ENCODE measurements around the gene MAJIN.
A peak's percentile ranks its signal among the peaks of the same experiment; 100 is the strongest.

MAJIN gene

DNA sequence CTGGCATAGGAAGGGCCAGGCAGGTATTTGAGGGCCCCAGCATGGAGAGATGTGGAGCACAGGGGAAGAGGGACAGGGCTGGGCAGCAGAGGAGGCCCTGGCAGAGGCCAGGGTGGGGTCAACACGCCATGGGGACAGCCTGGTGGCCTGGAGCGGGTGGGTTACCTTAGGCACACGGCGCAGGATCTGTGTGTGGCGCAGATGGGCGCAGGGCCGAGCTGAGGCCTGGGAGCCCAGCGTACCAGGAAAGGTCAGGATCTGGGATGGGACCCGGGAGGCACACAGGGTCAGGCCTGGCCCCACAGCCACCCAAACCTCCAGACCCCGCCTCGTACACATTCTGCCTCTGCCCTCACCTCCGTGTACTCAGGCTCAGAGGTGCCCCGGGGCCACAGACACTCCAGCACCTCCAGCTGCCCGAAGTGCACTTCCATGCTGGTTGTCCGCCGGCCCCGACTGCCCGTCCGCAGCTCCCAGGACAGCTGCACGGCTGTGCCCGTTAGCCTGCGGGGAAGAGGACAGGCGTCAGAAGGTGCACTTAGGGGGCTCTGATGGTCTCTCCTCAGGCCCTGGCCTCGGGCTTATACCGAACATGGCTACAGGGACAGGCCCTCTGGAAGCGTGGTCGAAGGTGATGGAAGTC, 61.3 kb downstream of the MAJIN start:
- no peak for DNase-seq

DNA sequence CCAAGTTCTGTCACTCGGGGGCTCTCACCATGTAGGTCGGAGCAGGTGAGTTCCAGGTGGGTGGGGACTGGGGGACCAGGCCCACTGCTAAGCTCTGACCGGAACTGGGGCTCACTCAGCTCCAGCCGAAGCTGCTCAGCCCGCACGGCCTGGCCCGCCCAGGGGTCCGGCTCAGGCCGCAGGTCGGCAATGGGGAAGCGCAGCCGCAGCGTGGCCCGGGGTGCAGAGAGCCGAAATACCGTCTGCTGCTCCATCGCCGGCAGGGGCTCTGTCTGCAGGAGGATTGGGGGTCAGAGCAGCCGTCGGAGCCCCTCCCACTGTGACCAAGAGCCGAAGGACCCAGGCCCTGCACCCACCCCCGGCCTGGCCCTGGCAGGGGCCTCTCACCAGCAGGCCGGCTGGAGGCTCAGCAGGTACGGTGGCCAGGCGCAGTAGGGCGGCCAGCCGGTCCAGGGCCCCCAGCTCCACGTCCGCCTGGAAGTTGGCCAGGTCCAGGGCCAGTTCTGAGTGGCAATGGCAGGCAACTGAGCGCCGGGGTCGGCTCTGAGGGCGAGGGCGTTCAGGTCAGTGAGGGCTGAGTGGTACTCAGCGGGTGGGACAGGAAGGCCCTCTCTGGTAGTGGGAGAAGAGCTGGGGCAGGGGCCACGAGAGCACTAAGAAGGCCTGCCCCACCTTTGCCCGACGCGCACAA, 62.1 kb downstream of the MAJIN start:
- no peak for DNase-seq

DNA sequence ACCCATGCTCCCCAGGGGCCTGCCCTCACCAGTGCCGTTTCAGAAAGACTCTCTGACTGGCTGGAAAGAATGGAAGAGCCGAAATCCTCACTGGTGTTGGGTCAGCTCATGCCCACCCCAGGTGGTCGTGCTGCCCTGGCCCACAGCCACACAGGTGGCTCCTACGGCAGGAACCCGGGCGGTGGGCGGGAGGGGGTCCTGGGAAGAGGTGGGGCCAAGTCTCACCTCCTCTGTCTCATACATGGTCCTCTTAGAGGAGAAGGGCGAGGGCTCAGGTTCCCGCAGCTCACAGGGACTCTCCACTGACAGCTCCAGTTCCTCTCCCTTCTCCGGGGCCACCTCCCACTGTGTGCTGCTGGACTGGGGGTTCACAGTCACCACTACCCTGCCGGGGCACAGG, 63.1 kb downstream of the MAJIN start:
- DNase-seq = no peak

DNA sequence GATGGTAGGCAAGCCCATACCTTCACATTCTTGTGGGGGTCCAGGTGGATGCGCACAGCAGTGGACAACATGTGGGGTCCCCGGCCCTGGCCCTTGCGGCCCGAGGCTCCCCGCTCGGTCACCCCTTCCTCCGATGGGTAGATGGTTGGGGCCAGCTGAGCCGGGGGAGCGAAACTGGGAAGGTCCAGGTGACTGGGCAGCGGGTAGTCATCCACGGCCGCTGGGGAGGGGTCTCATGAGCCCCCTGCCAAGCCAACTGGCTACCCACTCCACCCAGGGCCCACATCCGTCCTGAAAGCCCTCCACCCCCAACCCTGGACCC, 65.6 kb downstream of the MAJIN start:
- no peak for DNase-seq

DNA sequence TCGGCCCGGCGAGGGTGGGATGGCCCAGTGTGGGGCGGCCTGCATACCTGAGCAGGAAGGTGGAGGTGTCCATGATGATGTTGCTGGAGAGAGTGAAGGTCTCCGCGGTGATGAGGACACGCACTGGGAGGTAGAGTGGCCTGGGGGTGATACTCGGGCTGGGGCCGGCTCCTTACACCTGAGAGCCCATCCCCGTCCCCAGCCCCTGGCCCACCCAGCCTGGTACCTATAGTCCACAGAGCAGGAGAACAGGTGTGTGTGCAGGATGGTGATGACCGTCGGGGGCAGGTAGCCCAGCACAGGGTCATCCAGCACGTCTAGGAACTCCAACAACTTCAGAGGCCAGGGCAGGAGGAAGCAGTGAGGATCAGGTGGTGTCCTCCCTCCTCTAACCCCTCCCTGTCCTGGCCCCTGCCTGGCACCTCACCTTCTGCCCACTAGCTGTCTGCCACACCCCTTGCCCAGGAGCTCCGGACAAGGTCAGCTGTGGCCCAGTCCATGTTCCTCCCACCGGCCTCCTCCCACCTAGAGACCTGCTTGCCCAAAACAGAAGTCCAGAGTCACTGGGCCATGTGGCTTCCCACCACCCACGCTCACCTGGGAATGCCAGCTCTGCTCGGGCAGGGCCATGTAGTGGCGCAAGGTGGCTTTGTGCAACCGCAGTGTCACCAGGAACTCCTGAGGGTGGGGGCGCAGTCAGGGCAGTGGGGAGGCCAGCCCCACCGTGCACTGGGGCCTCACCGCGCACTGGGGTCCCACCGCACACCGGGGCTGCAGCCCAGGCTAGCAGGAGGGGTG, 66.2 kb downstream of the MAJIN start:
- no peak for DNase-seq

DNA sequence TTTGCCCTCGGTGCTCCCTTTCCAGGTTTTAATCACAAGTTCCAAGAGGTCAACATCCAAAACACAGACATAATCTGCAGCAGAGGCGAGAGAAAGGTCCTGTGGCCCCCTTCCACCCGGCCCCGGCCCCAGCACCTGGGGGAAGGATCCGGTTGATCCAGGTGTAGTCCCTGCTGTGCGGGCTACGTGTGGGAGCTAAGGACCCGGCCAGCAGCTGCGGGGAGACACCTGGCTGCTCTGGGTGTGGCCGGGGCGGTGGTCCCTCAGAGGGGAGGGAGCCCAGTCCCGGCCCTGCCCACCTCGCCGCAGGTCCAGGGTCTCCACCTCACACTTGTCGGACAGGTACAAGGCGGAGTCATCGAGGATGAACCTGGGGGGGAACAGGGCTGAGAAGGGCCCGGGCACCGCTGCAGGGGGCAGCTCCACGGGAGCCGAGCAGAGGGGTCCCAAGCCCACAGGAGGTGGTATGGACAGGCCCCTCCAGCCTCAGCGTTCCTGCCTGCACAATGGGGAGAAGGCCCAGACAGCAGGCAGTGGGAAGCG, 68.5 kb downstream of the MAJIN start:
- DNase-seq = no peak

DNA sequence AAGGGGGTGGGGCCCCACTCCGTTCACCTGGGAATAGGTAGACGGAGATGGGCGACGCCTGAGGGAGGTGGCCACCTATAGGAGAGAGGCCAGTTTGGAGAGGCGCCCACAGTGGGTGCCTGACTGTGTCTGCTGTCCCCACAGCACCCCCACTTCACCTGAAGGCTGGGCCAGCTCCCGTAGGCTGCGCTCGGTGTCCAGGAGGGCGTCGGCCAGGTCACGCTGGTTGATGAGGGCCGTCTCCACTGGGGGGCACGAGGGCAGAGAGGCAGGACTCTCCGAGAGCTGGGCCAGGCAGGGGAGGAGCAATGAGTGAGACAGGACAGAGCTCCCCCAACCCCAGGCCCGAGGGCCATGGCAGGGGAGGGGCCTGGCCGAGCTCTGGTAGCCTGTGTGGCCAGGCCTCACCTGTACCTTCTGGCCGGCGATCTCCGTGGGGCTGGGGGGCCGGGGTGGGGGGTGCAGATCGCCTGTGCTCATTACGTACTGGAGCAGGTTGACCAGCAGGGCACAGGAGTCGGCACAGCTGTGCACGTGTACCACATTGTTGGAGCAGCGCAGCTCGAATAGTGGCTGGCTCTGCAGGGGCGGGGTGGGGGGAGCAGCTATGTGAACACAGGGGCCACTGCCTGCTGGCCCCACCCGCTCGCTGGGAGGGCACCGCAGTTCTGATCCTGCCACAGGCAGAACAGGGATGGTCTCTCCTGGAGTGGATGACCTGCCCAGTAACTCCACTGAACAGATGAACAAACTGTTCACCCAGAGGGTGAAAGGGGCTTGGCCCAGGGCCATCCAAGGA, 69.6 kb downstream of the MAJIN start:
- no peak for DNase-seq

DNA sequence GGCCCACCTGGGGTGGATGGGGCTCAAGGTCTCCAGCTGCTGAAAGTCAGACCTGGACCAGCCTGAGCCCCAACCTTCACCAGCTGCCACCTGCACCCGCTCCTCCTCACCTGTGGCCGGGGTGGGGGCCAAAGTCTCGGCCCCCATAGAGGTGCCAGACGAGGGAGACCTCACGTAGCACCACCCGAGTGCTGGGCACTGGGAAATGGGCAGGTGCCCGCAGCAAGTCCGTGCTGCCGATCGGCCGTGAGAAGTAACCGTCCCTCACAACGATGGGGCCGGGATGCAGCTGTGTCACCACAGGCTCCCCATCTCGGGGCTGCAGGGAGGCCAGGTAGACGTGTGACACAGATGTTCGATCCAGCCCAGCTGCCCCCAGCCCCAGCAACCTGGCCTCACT, 71.1 kb downstream of the MAJIN start:
- no peak for DNase-seq

DNA sequence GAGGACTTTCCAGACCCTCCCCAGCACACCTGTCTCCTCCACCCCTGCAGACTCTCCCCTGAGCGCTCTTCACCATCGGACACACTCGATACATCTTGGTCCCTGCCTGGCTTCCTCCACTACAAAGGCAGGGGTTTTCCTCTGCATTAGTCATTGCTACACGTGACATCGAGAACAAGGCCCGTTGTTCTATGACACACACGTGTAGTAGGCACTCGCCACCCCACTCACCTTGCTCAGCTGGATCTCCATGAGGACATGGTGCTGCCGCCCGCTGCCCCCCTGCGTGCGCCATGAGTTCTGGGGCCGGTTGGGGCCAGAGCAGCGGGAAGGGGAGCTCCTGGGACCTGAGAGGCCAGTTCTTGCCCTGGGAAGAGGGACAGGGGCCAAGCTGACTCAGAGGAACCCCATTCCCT, 71.6 kb downstream of the MAJIN start:
- no peak for DNase-seq

DNA sequence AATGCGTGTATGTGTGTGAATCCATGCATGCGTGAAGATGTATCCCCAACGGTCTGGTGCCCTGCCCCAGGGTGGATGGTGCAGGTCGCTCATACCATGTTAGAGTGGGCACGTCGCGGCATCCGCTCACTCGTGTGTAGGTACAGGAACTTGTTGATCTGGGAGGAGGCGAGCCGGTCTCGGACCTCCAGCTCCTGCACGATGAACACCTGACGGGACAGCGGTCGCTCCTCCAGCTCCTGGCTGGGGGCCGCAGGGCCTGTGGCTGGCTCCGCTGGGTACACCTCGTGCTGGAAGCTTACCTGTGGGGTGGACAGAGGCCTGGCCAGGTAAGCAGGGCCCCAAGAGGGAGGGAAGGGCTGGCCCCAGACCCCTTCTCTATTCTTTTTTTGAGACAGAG, 73.4 kb downstream of the MAJIN start:
- no peak for DNase-seq

DNA sequence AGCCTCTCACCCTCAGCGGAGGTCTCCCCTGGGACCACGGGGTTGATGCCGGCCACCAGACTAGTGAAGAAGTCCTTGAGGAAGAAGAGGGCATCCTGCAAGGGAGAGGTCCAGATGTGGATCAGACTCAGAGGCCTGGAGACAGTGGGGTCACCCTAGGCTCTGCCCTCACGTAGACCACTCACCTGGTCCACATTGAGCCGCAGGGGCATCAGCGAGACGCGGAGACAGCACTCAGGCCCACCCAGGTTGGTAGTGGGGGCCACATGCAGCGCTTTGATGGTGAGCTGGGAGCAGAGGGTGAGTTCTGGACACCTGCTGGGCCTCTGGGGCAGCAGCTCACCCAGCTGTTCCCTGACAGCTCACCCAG, 73.8 kb downstream of the MAJIN start:
- DNase-seq = no peak

DNA sequence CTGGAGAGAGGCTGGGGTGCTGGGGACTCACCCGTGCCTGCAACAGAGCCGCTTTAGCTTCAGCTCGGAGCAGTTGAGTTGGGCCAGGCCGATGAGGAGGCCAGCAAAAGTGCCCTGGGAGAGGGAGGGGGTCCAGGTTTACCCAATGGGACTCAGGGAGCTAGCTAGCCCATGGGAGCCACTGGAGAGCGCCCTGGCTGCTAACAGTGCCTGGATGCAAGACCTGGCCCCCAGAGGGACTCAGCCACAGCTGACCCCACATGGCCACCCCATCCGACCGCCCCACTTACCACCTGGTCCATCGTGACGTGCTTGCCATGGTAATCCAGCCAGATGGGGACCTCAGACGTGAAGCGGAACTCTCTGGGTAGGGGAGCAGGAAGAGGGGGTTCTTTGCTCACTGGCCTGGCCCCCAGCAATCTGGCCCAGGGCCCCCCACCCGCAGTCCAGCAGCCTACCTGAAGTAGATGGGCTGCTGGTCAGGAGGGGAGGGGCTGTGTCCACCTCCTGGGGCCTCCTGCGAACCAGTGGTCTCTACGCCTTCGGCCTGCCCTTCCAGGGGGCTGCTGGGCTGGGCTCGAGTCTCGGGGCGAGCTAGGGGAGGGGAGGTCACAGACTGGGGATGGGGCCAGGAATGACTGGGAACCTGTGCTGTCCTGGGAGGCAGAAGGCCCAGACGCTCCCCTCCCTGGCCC, 74.4 kb downstream of the MAJIN start:
- no peak for DNase-seq

DNA sequence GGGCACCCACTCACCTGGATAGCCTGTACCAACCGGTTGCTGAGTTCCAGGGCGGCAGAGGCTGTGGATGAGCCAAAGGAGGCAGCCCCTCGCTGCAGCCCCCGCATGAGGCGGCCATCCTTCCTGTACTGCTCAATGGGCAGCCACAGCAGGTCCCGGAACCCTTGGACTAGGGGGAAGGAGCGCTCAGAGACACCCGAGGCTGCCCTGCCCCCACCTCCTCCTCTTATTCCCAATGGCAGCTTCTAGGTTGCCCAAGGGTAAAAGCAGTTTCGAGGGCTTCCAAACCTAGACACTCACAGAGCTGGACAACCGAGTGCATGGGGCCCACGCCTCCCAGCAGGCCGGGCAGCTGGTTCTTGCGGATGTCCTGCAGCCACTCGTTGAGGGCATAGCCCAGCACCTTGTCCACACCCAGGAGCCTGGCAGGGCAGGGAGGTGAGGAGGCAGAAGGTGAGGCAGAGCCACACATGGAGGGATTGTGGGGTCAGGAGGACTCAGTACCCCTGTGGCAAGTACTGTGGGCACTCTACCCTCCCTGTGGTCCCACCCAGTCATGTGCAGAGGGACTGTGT, 75.4 kb downstream of the MAJIN start:
- no peak for DNase-seq

DNA sequence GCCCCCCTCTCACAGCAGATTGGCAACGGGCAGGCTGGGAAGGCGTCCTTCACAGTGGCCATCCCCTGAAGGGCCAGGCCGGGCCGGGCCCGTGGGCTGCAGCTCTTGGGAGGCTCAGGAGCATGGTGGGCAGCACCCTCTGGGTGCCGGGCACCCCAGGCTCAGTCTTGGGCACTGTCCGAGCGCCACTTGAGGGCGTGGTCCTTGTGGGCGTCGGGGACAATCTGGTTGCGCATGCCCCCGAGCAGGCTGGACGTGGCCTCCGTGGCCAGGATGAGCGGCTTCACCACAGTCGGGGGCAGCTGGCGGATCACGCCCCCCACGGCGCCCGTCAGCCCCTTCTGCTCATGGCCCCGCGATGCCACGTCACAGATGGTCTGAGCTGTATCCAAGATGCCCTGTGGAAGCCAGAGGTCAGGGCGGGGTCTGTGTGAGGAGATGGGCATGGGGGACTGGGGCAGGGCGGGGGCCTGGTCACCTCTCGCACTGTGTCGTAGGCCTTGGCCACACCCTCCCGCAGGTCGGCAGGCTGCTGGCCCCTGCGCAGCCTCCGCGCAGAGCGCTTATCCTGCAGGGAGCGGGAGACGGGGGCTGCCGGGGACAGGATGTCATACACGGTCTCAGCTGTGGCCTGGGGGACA, 77.0 kb downstream of the MAJIN start:
- DNase-seq = no peak

DNA sequence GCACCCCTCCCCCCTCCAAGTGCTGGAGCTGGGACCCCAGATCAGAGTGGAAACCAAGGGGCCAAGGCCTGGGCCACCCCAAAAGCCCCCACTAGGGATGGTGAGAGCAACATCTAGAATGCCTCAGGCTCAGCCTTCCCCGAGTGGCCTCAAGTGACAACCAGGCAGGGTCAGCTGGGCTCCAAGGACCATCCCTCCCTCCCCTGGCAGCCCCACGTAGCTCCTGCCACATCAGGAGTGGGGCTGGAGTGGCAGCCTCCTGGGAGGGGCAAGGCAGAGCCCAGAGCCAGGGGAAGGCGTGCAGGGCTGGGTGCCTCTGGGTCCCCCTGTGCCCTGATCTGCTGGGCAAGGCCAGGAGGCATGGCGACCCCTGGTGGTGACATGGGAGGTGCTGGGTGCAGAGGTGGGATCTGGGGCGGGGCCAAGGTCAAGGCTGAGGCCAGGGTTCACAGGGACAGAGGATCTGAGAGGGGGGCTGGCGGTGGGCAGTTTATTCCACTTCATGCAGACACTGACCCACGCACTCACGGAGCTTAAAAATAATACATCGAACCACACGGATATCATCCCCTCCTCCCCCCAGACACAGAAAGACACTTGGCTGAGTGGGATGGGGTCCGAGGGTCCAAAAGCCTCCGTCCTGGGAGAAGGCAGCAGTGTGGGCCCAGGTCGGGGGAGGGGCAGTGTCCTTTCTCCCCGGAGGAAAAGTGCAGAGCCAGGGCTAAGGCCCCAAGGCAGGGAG, 77.7 kb downstream of the MAJIN start:
- peak; percentile 54 for DNase-seq

DNA sequence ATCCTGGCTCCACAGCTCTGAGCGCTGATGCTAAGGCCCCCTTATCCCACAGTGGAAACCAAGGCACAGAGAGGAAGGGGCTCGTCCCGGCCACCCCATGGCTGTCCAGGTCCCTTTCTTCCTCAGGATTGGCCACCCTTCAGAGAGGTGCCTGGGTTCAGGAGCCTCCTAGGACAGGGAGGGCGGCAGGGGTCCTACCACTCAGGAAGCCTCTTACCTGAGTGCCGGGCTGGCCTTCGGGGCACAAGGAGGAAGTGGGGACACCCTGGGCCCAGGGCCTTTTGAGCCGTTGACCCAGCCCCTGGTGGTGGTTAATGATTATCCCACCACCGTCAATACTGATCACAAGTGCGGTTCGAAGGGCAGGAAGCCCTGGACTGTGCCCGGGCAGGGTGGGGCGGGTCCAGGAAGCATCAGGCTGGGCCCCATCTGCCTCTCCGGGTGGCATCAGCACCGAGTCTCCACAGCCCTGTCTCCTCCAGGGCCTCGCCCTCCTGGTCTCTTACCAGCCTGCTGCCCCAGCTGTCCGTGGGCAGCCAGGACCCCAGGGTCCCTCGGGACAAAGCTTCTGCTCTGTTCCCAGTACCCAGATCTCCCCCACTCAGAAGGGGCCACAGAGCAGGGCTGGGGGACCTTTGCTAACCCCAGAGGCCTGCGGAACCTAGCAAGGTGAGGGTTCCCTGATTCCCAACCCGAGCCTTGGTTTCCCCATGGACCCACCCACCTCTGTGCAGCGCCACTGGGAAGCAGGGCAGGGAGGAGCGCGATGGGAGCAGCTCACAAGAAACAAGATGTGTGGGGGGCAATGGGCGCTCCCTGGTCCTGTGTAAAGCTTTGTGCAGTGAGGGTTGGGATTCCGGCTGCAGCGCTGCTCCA, 78.5 kb downstream of the MAJIN start:
- DNase-seq = no peak

DNA sequence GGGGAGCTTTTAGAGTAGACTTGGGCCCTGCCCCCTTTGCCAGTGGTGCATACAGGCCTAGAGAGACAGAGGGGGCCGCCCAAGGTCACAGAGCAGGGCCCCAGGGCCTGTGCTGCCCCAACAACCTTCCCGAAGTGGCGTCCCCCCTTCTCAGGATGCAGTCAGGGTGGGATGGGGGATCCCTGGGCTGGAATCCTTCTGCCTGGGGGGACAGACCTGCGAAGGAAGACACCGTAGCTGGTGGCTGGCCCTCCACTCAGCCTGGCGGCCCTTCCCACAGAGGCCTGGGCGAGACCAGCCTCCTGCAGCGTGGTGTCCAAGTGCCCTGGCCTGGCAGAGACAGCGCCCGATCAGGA, 79.1 kb downstream of the MAJIN start:
- DNase-seq = no peak

DNA sequence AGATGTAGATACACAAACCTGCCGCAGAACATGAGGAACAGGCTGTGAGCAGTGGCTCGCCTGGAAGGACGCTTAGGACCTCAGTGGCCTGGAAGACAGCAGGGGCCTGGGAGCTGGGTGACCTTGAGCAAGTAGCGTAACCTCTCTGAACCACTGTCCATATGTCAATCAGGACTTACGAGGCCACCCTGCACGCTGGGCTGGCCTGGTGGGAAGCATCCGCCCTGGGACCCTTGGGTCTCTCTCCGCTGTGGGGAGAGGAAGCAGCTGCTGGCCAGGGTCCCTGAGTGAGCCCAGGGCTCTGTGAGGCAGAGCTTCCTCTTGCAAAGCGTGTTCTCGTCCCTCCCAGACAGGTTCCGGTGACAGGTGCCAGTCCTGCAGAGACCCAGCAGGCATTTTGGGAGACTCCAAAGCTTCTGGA, 79.5 kb downstream of the MAJIN start:
- no peak for DNase-seq

DNA sequence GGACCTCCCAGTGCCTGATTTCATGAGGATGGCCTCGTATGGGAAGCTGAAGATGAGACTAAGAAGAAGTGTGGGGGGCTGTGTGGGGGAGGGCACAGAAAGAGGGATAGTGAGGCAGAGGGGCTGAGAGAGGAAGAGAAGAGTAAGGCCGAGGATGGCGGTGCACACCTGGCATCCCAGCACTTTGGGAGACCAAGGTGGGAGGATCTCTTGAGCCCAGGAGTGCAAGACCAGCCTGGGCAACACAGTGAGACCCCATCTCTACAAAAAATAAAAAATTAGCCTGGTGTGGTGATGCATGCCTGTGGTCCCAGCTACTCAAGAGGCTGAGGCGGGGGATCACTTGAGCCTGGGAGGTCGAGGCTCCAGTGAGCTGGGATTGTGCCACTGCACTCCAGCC, 80.0 kb downstream of the MAJIN start:
- no peak for DNase-seq

Data from NCI-H510A treated with DMSO at 0.1 percent for 48 hours (cell line).